Esophagus muscularis mucosa (tissue), 3 donors: ENCODE data around the gene C14orf180.

Experiments
- EP300 ChIP-seq: sonication (generic); formaldehyde crosslinking; IDR thresholded peaks from one replicate; pipeline ENCODE4 v1.6.1; 2017; ENCODE audit warnings: antibody characterized with exemption
- TF ChIP-seq, protein P1 (sequence below), 3 experiments: fragments of 200-600 bp in 2 of 3; fragments of 450-650 bp in 1 of 3; sonication (generic) in 2 of 3; IDR thresholded peaks; one replicate each; pipeline ENCODE4 v1.5.1; 2017 to 2019; ENCODE audit warnings: antibody characterized with exemption in 3 of 3, mild to moderate bottlenecking in 2 of 3, moderate library complexity in 1 of 3

DNA sequence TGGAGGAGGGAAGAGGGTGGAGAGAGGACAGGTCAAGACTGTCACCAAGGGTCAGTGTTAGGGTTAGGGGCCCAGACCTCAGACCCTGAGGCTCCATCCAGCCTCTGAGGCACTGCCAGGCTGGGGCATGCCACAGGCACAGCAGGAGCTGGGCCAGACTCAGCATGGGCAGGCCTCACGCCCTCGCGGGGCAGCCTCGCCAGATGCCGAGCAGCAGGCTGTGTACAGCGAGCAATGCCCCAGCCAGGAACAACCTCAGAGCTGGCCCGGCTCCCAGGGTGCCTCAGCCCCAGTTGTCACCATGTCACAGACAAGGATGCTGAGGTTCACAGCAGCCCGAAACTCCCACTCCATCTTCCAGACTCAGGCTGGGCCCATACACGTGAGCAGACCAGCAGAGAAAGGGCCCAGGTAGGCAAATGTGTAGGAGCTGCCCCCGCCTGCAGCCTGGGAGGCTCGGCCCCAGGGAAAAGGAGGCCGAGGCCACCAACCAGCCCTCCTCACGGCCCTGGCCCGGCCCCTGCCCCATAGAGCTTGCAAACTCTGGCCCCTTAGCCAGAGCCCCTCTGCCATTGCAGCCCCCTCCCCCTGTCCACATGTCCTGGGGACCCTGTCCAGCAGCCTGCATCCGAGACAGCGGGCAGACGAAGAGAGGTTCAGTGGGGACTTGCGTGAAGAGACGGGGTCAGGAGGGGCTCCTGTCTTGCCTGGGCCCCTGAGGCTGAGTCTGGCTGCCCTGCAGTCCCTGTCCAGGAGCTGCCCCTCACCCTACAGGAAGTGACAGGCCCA, 7.5 kb downstream of the C14orf180 start:
- TF ChIP-seq, protein P1, sequence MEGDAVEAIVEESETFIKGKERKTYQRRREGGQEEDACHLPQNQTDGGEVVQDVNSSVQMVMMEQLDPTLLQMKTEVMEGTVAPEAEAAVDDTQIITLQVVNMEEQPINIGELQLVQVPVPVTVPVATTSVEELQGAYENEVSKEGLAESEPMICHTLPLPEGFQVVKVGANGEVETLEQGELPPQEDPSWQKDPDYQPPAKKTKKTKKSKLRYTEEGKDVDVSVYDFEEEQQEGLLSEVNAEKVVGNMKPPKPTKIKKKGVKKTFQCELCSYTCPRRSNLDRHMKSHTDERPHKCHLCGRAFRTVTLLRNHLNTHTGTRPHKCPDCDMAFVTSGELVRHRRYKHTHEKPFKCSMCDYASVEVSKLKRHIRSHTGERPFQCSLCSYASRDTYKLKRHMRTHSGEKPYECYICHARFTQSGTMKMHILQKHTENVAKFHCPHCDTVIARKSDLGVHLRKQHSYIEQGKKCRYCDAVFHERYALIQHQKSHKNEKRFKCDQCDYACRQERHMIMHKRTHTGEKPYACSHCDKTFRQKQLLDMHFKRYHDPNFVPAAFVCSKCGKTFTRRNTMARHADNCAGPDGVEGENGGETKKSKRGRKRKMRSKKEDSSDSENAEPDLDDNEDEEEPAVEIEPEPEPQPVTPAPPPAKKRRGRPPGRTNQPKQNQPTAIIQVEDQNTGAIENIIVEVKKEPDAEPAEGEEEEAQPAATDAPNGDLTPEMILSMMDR (IDR thresholded peaks at IDR 0.05), result no peak
- no peak for TF ChIP-seq EP300
